GM20431 (cell line): Measurements from ENCODE around the gene PHACTR1.

Source experiments
- in situ Hi-C: fragments of 300-500 bp; cut with MseI, MboI; formaldehyde crosslinking; loops from one replicate; pipeline ENCODE4 v1.15.0; 2020; ENCODE audit warnings: low sequenced_read_pairs; ENCODE audit not compliant: unreplicated experiment

PHACTR1 gene

GRCh38 chr6:13286181-13286580 is 569.6 kb downstream of the PHACTR1 start:
- in situ Hi-C loops: no loop called here

GRCh38 chr6:13287104-13287503 is 570.5 kb downstream of the PHACTR1 start:
- in situ Hi-C loops: no loop called here

- in situ Hi-C loops: no loop called here
Measured at GRCh38 chr6:13288481-13288880, 571.9 kb downstream of the PHACTR1 start.

GRCh38 chr6:13288969-13289391 is 572.4 kb downstream of the PHACTR1 start:
- in situ Hi-C loops: no loop called here

GRCh38 chr6:13289789-13290318 is 573.3 kb downstream of the PHACTR1 start:
- in situ Hi-C loops: no loop called here

GRCh38 chr6:13290335-13290734 is 573.8 kb downstream of the PHACTR1 start:
- in situ Hi-C loops: no loop called here

- in situ Hi-C loops: no loop called here
Measured at GRCh38 chr6:13292774-13293173, 576.2 kb downstream of the PHACTR1 start.

- in situ Hi-C loops: no loop called here
Measured at GRCh38 chr6:13294499-13295069, 578.0 kb downstream of the PHACTR1 start.

- in situ Hi-C loops: no loop called here
Measured at GRCh38 chr6:13295576-13295975, 579.0 kb downstream of the PHACTR1 start.

- in situ Hi-C loops: no loop called here
Measured at GRCh38 chr6:13296536-13296997, 580.0 kb downstream of the PHACTR1 start.

- in situ Hi-C loops: no loop called here
Measured at GRCh38 chr6:13297391-13297790, 580.8 kb downstream of the PHACTR1 start.

- in situ Hi-C loops: no loop called here
Measured at GRCh38 chr6:13298446-13298845, 581.9 kb downstream of the PHACTR1 start.

GRCh38 chr6:13299403-13299821 is 582.8 kb downstream of the PHACTR1 start:
- in situ Hi-C loops: no loop called here

GRCh38 chr6:13299918-13300317 is 583.4 kb downstream of the PHACTR1 start:
- in situ Hi-C loops: no loop called here

- in situ Hi-C loops: no loop called here
Measured at GRCh38 chr6:13300643-13301590, 584.4 kb downstream of the PHACTR1 start.

- in situ Hi-C loops: no loop called here
Measured at GRCh38 chr6:13302291-13302690, 585.7 kb downstream of the PHACTR1 start.

- in situ Hi-C loops: no loop called here
Measured at GRCh38 chr6:13302751-13303667, 586.4 kb downstream of the PHACTR1 start.

GRCh38 chr6:13303668-13304017 is 587.1 kb downstream of the PHACTR1 start:
- in situ Hi-C loops: no loop called here

- in situ Hi-C loops: no loop called here
Measured at GRCh38 chr6:13304101-13304500, 587.5 kb downstream of the PHACTR1 start.

- in situ Hi-C loops: no loop called here
Measured at GRCh38 chr6:13304580-13305260, 588.2 kb downstream of the PHACTR1 start.
